HepG2 (cell line): Measurements from ENCODE around the gene LRSAM1.

ENCODE experiments used
- BATF2 ChIP-seq: sonication (generic); formaldehyde crosslinking; IDR thresholded peaks from 2 replicates; pipeline ENCODE4 v1.8.0; 2022; ENCODE audit warnings: mild to moderate bottlenecking, missing genetic modification reagents, moderate library complexity
- CBX2 ChIP-seq, 2 experiments: fragments of 200-600 bp in 1 of 2; sonication (generic); formaldehyde crosslinking in 1 of 2; IDR thresholded peaks; 2 replicates each; pipeline versions ENCODE4 v1.7.0 to v1.8.1; 2018 to 2022; ENCODE audit warnings: low read depth in 2 of 2, low read length in 1 of 2, mild to moderate bottlenecking in 1 of 2, missing genetic modification reagents in 1 of 2
- CTCF ChIP-seq: sonication (generic); formaldehyde crosslinking; IDR thresholded peaks from 2 replicates; pipeline ENCODE4 v1.5.0; 2020; ENCODE audit warnings: mild to moderate bottlenecking, missing genetic modification reagents, moderate library complexity
- ELK4 ChIP-seq: sonication (generic); formaldehyde crosslinking; IDR thresholded peaks from 2 replicates; pipeline ENCODE4 v1.9.0; 2021; ENCODE audit warnings: missing genetic modification reagents, borderline replicate concordance
- JUN ChIP-seq: sonication (generic); formaldehyde crosslinking; IDR thresholded peaks from 2 replicates; pipeline ENCODE4 v1.4.0; 2020; ENCODE audit warnings: mild to moderate bottlenecking, missing genetic modification reagents
- MTA3 ChIP-seq: sonication (generic); formaldehyde crosslinking; IDR thresholded peaks from 2 replicates; pipeline ENCODE4 v1.4.0; 2020; ENCODE audit warnings: missing genetic modification reagents
- MYNN ChIP-seq: sonication (generic); formaldehyde crosslinking; IDR thresholded peaks from 2 replicates; pipeline ENCODE4 v1.4.0; 2020; ENCODE audit warnings: mild to moderate bottlenecking, low read depth, missing genetic modification reagents
- SIN3A ChIP-seq: IDR thresholded peaks from 2 replicates; pipeline ENCODE4 v1.6.1; 2011; ENCODE audit warnings: low read depth, mild to moderate bottlenecking, control low read depth, low read length, borderline replicate concordance
- TAF1 ChIP-seq: sonication (generic); formaldehyde crosslinking; IDR thresholded peaks from 2 replicates; pipeline ENCODE4 v1.4.0; 2020; ENCODE audit warnings: missing genetic modification reagents
- USF2 ChIP-seq, 2 experiments: sonication (generic) in 1 of 2; formaldehyde crosslinking in 1 of 2; IDR thresholded peaks; 2 replicates each; pipeline versions ENCODE4 v1.5.1 to v1.6.1; 2011 to 2020; ENCODE audit warnings: borderline replicate concordance in 1 of 2, low read depth in 1 of 2, low read length in 1 of 2, mild to moderate bottlenecking in 1 of 2, missing genetic modification reagents in 1 of 2, moderate library complexity in 1 of 2
- ZNF30 ChIP-seq: sonication (generic); formaldehyde crosslinking; IDR thresholded peaks from 2 replicates; pipeline ENCODE4 v1.5.0; 2020; ENCODE audit warnings: mild to moderate bottlenecking, missing genetic modification reagents

GRCh38 chr9:127437497-127438264 lies 13.6 kb upstream of the LRSAM1 start:
- TF ChIP-seq JUN (CRISPR knock-in tag) = no peak
- no peak for TF ChIP-seq CTCF (CRISPR knock-in tag)
- no peak for TF ChIP-seq ELK4
- no peak for TF ChIP-seq CBX2 (IDR thresholded peaks at IDR 0.05; ENCODE audit: low read depth, low read length)
- no peak for TF ChIP-seq CBX2 (CRISPR knock-in tag; IDR thresholded peaks at IDR 0.05; ENCODE audit: low read depth)
- no peak for TF ChIP-seq MYNN (CRISPR knock-in tag)
- TF ChIP-seq SIN3A = no peak
- no peak for TF ChIP-seq TAF1 (CRISPR knock-in tag)
- no peak for TF ChIP-seq BATF2 (CRISPR knock-in tag)
- TF ChIP-seq MTA3 (CRISPR knock-in tag) = no peak
- no peak for TF ChIP-seq ZNF30 (CRISPR knock-in tag)
- TF ChIP-seq USF2 (IDR thresholded peaks at IDR 0.05; ENCODE audit: low read depth, low read length) = no peak
- no peak for TF ChIP-seq USF2 (CRISPR knock-in tag; IDR thresholded peaks at IDR 0.05; ENCODE audit: borderline replicate concordance)
